HepG2 (cell line): ENCODE measurements around the gene MEGF6. TPM values are rescaled to one million over a fixed set of nuclear protein-coding genes. Genes with fewer than 3 reads are reported as not detected.
A peak's percentile ranks its signal among the peaks of the same experiment; 100 is the strongest.

Experiments used
- CREM ChIP-seq, 2 experiments: sonication (generic) in 1 of 2; formaldehyde crosslinking in 1 of 2; IDR thresholded peaks; 2 replicates each; pipeline versions ENCODE4 v1.4.0 to v1.6.1; 2016 to 2020; ENCODE audit warnings: antibody characterized with exemption in 1 of 2, mild to moderate bottlenecking in 1 of 2, missing genetic modification reagents in 1 of 2
- DPF2 ChIP-seq: sonication (generic); formaldehyde crosslinking; IDR thresholded peaks from 2 replicates; pipeline ENCODE4 v1.4.0; 2020; ENCODE audit warnings: mild to moderate bottlenecking, low read depth, missing genetic modification reagents, borderline replicate concordance
- GABPB1 ChIP-seq: IDR thresholded peaks from 2 replicates; pipeline ENCODE4 v1.6.1; 2016; ENCODE audit warnings: mild to moderate bottlenecking, missing genetic modification reagents, moderate library complexity, missing compliant biosample characterization
- HHEX ChIP-seq: IDR thresholded peaks from 2 replicates; pipeline ENCODE4 v1.6.1; 2016; ENCODE audit warnings: control low read depth
- IRF9 ChIP-seq: sonication (generic); formaldehyde crosslinking; IDR thresholded peaks from 2 replicates; pipeline ENCODE4 v1.8.0; 2022; ENCODE audit warnings: missing genetic modification reagents, mild to moderate bottlenecking, borderline replicate concordance
- MTF2 ChIP-seq: sonication (generic); formaldehyde crosslinking; IDR thresholded peaks from 2 replicates; pipeline ENCODE4 v1.5.0; 2020; ENCODE audit warnings: missing genetic modification reagents, borderline replicate concordance
- NR3C1 ChIP-seq: sonication (generic); formaldehyde crosslinking; IDR thresholded peaks from 2 replicates; pipeline ENCODE4 v1.4.0; 2020; ENCODE audit warnings: missing genetic modification reagents
- POLR2A ChIP-seq, 2 experiments: IDR thresholded peaks; 2 replicates each; pipeline ENCODE4 v1.6.1; 2011; ENCODE audit warnings: low read depth in 2 of 2, low read length in 2 of 2, mild to moderate bottlenecking in 1 of 2, moderate library complexity in 1 of 2; ENCODE audit not compliant: insufficient read depth in 1 of 2
- SALL1 ChIP-seq: sonication (generic); formaldehyde crosslinking; IDR thresholded peaks from 2 replicates; pipeline ENCODE4 v1.8.0; 2022; ENCODE audit warnings: mild to moderate bottlenecking, missing genetic modification reagents
- SKIL ChIP-seq: sonication (generic); formaldehyde crosslinking; IDR thresholded peaks from 2 replicates; pipeline ENCODE4 v1.8.0; 2022; ENCODE audit warnings: missing genetic modification reagents, mild to moderate bottlenecking, moderate library complexity, borderline replicate concordance
- ZIK1 ChIP-seq: sonication (generic); formaldehyde crosslinking; IDR thresholded peaks from 2 replicates; pipeline ENCODE4 v1.5.0; 2020; ENCODE audit warnings: mild to moderate bottlenecking, low read depth, missing genetic modification reagents, borderline replicate concordance
- ZNF17 ChIP-seq: sonication (generic); formaldehyde crosslinking; IDR thresholded peaks from 2 replicates; pipeline ENCODE4 v1.5.0; 2020; ENCODE audit warnings: mild to moderate bottlenecking, missing genetic modification reagents
- ZNF747 ChIP-seq: sonication (generic); formaldehyde crosslinking; IDR thresholded peaks from 2 replicates; pipeline ENCODE4 v1.8.1; 2023; ENCODE audit warnings: missing genetic modification reagents, mild to moderate bottlenecking, borderline replicate concordance
- polyA plus RNA-seq, 8 experiments: library from polyadenylated mRNA; depleted of rRNA in 3 of 8; stranded (reverse) in 7 of 8; unstranded in 1 of 8; fragments of >200 nt; fragmentation: Illumina TruSeq in 4 of 8; extraction: Trizol in 4 of 8; gene quantifications; 2 replicates each; pipeline versions ENCODE4 v1.2.1 to v1.2.3, GENCODE V29; 2011 to 2016; ENCODE audit warnings: low read depth in 4 of 8, missing spikeins in 1 of 8, mixed read lengths in 1 of 8; ENCODE audit not compliant: insufficient read depth in 1 of 8
- total RNA-seq, 5 experiments: library from RNA; depleted of rRNA; stranded (reverse); fragments of >200 nt; fragmentation: Illumina TruSeq; extraction: Trizol; gene quantifications; 2 replicates each; pipeline ENCODE4 v1.2.3, GENCODE V29; 2016; ENCODE audit warnings: low read depth in 1 of 5
- TF ChIP-seq, protein P1 (sequence below): sonication (generic); formaldehyde crosslinking; IDR thresholded peaks from 2 replicates; pipeline ENCODE4 v1.4.0; 2020; ENCODE audit warnings: mild to moderate bottlenecking, missing genetic modification reagents
- TF ChIP-seq, protein P2 (sequence below): sonication (generic); formaldehyde crosslinking; IDR thresholded peaks from 2 replicates; pipeline ENCODE4 v1.5.0; 2020; ENCODE audit warnings: missing genetic modification reagents

Gene MEGF6
- total and polyA plus RNA-seq, 2 of the 13 experiments (the other 11 are each of a cell fraction or from before 2014, with no cell fraction given), result 1.9 TPM

DNA sequence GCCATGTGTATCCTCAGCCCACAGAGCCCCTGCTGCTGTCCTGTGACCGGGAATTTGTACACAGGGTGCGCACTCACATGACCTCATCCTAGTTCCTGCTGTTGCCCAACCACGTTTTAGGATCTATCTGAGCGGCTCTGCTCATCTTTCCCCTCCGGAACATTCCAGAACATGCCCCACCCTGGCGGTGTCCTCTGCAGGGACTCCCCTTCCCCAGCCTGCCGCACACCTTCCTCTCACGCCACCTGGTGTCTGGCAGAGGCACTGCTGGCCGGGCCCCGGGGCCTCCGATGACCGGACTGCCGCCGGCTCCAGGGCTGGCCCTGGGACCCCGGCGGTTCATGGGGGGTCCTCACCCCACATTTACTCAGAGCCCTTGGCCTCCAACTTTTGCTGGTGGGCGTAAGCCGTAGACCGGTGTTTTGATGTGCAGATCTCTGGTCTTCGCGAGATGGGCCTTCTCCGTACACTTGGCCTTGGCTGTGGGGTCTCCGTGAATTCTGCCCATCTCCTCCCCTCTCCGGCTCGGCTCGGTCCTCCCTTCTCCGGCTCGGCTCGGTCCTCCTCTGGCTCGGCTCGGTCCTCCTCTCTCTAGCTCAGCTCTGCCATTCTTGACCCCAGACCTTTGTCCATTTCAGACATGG is 127.4 kb downstream of the MEGF6 start (continued):
- TF ChIP-seq CREM (IDR thresholded peaks at IDR 0.05), result no peak
- TF ChIP-seq CREM (CRISPR knock-in tag; IDR thresholded peaks at IDR 0.05), result no peak
- no peak for TF ChIP-seq ZIK1
- no peak; a peak in 1 of 4 replicates for TF ChIP-seq POLR2A (IDR thresholded peaks at IDR 0.05; ENCODE audit: insufficient read depth in 1 of 2, low read depth in 2 of 2, low read length in 2 of 2)
- peak; percentile 34; the same call in 1 of the 2 replicates for TF ChIP-seq SALL1 (CRISPR knock-in tag)
- no peak for TF ChIP-seq SKIL (CRISPR knock-in tag)
- 0 out of 2 replicates have a peak, but pooled peaks have one; percentile 25 for TF ChIP-seq GABPB1
- no peak for TF ChIP-seq NR3C1
- TF ChIP-seq MTF2 (CRISPR knock-in tag), result no peak
- TF ChIP-seq, protein P1, sequence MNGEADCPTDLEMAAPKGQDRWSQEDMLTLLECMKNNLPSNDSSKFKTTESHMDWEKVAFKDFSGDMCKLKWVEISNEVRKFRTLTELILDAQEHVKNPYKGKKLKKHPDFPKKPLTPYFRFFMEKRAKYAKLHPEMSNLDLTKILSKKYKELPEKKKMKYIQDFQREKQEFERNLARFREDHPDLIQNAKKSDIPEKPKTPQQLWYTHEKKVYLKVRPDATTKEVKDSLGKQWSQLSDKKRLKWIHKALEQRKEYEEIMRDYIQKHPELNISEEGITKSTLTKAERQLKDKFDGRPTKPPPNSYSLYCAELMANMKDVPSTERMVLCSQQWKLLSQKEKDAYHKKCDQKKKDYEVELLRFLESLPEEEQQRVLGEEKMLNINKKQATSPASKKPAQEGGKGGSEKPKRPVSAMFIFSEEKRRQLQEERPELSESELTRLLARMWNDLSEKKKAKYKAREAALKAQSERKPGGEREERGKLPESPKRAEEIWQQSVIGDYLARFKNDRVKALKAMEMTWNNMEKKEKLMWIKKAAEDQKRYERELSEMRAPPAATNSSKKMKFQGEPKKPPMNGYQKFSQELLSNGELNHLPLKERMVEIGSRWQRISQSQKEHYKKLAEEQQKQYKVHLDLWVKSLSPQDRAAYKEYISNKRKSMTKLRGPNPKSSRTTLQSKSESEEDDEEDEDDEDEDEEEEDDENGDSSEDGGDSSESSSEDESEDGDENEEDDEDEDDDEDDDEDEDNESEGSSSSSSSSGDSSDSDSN (CRISPR knock-in tag), result peak; percentile 45; the same call in 1 of the 2 replicates
- no peak for TF ChIP-seq HHEX (CRISPR knock-in tag)
- TF ChIP-seq ZNF747 (CRISPR knock-in tag), result no peak
- no peak for TF ChIP-seq ZNF17 (CRISPR knock-in tag)
- TF ChIP-seq, protein P2, sequence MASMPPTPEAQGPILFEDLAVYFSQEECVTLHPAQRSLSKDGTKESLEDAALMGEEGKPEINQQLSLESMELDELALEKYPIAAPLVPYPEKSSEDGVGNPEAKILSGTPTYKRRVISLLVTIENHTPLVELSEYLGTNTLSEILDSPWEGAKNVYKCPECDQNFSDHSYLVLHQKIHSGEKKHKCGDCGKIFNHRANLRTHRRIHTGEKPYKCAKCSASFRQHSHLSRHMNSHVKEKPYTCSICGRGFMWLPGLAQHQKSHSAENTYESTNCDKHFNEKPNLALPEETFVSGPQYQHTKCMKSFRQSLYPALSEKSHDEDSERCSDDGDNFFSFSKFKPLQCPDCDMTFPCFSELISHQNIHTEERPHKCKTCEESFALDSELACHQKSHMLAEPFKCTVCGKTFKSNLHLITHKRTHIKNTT, result 0 out of 2 replicates have a peak, but pooled peaks have one; percentile 40
- no peak for TF ChIP-seq IRF9 (CRISPR knock-in tag)
- no peak for TF ChIP-seq DPF2 (CRISPR knock-in tag)
